Middle frontal gyrus (tissue), 1 donor: Measurements from ENCODE around the gene DIAPH1.

Experiments used
- DNase-seq: peaks from one replicate; pipeline ENCODE4 v3.0.0-alpha.2; 2015; ENCODE audit warnings: low spot score; ENCODE audit errors: extremely low spot score

DIAPH1 gene

DNA sequence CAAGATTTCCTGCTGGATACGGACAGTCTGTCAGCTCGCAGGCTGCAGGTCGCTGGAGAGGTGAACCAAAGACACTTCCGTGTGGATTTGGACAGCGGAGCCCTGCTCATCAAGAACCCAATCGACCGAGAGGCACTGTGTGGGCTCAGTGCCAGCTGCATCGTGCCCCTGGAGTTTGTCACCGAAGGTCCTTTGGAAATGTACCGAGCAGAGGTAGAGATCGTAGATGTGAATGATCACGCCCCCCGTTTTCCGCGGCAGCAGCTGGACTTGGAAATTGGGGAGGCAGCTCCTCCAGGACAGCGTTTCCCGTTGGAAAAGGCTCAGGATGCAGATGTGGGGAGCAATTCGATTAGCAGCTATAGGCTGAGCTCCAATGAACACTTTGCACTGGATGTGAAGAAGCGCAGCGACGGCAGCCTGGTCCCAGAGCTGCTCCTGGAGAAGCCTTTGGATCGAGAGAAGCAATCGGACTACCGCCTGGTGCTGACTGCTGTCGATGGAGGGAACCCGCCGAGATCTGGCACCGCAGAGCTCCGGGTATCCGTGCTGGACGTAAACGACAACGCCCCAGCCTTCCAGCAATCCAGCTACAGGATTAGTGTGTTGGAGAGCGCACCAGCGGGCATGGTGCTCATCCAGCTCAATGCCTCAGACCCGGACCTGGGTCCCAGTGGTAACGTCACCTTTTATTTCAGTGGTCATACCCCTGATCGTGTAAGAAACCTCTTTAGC, 133.3 kb downstream of the DIAPH1 start:
- no peak for DNase-seq

- peak; percentile 68 for DNase-seq
These were observed 134.0 kb downstream of the DIAPH1 start, which contains the start of gene PCDHGC4 for GRCh38 chr5:141484641-141485311. Gene PCDHGC4, plus strand, starts transcription at chr5:141485030. Its CDS starts 144 bp downstream, at chr5:141485174.

- DNase-seq, result no peak
These were observed 134.5 kb downstream of the DIAPH1 start for GRCh38 chr5:141484310-141484640.

GRCh38 chr5:141483902-141484301, 134.9 kb downstream of the DIAPH1 start:
- no peak for DNase-seq

DNA sequence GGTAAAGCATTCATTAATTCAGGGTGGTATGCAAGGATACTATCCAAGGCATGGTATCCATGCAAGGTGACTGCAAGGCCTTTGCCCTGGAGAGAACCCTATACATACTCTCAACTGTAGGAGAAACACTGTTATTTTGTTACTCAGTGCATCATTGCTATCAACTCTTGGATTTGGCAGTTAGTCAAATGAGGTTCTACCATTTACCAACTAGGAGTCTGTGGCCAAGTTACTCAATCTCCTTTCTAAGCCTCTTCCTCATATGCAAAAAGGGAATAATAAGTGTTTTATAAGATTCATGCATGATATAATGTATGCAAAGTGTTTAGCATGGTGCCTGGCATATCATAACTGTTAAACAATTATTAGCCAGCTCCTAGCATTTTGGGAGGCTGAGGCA, 139.0 kb downstream of the DIAPH1 start:
- DNase-seq, result no peak

- DNase-seq, result no peak
These were observed 140.4 kb downstream of the DIAPH1 start for GRCh38 chr5:141478321-141478945.

- no peak for DNase-seq
These were observed 141.0 kb downstream of the DIAPH1 start for GRCh38 chr5:141477815-141478214.

DNA sequence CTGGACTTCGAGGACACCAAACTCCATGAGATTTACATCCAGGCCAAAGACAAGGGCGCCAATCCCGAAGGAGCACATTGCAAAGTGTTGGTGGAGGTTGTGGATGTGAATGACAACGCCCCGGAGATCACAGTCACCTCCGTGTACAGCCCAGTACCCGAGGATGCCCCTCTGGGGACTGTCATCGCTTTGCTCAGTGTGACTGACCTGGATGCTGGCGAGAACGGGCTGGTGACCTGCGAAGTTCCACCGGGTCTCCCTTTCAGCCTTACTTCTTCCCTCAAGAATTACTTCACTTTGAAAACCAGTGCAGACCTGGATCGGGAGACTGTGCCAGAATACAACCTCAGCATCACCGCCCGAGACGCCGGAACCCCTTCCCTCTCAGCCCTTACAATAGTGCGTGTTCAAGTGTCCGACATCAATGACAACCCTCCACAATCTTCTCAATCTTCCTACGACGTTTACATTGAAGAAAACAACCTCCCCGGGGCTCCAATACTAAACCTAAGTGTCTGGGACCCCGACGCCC, 141.7 kb downstream of the DIAPH1 start:
- DNase-seq, result no peak

GRCh38 chr5:141476132-141476911, 142.5 kb downstream of the DIAPH1 start:
- no peak for DNase-seq

- peak; percentile 87 for DNase-seq
These were observed 143.1 kb downstream of the DIAPH1 start, which contains the start of gene PCDHGC3 for GRCh38 chr5:141475625-141476131. Gene PCDHGC3, plus strand, starts transcription at chr5:141475966. Its CDS starts 151 bp downstream, at chr5:141476117.

DNA sequence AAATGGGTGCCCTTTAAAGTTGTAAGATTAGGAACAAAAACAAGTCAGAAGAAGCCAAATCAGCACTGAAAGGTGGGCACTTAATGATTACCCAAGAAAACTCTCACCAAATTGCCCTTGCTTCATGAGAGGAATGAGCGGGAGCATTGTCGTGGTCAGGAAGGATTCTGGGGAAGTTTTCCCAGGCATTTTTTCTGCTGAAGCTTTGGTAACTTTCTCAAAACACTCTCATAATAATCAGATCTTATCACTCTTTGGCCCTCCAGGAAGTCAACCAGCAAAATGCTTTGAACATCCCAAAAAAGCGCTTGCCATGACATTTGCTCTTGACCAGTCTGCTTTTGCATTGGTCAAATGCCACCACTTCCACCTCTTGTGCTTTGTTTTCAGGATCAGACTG, 153.4 kb downstream of the DIAPH1 start:
- DNase-seq, result no peak
